Lower leg skin (tissue), 4 donors: Measurements from ENCODE around the gene EPHA2. TPM values are rescaled to one million over a fixed set of nuclear protein-coding genes. Genes with fewer than 3 reads are reported as not detected.

Experiments
- DNase-seq, 2 donors: peaks; one replicate each; pipeline ENCODE4 v3.0.0-alpha.2; 2019; ENCODE audit warnings: low spot score in 2 of 2
- H3K4me3 ChIP-seq: fragments of 200-600 bp; sonication (generic); 2 replicates; pipeline ENCODE4 v1.5.1; 2017; ENCODE audit warnings: mild to moderate bottlenecking, low read depth; ENCODE audit not compliant: poor library complexity, severe bottlenecking
- POLR2A ChIP-seq, 2 donors: fragments of 450-650 bp; IDR thresholded peaks; one replicate each; pipeline ENCODE4 v1.6.1; 2016 to 2017; ENCODE audit warnings: antibody characterized with exemption in 2 of 2, mild to moderate bottlenecking in 1 of 2, moderate library complexity in 1 of 2
- WGBS, 2 donors: methylation state at CpG; one replicate each; pipeline ENCODE4 v1.1.5; 2018; 5-methylcytosine and 5-hydroxymethylcytosine counted together
- intact Hi-C: fragments of 100-400 bp; cut with DNase I; formaldehyde crosslinking; loops from one replicate; pipeline ENCODE4 v1.15.0; 2023; ENCODE audit warnings: low total_unique reads
- total RNA-seq, 4 donors: library from RNA; depleted of rRNA; stranded (reverse); fragments of >200 nt; gene quantifications; one replicate each; pipeline ENCODE4 v1.1.0, GENCODE V29; 2016
- TF ChIP-seq, protein P1 (sequence below), 3 donors: fragments of 450-650 bp; IDR thresholded peaks; one replicate each; pipeline ENCODE4 v1.5.1; 2016; ENCODE audit warnings: antibody characterized with exemption in 3 of 3, mild to moderate bottlenecking in 3 of 3, moderate library complexity in 2 of 3

EPHA2 gene
- 10 to 100 TPM; 63.6 to 83.8 (median 68.8) TPM for total RNA-seq

- peak; percentile 87 to 98 for DNase-seq
- H3K4me3 ChIP-seq: peak within 1 kb of the TSS; percentile 64
- WGBS, 2 donors: 4 to 6% methylated on average over 44 to 75 of the region's 89 CpGs
- intact Hi-C loops: no loop called here
- TF ChIP-seq POLR2A (IDR thresholded peaks at IDR 0.05): no peak
- TF ChIP-seq, protein P1, sequence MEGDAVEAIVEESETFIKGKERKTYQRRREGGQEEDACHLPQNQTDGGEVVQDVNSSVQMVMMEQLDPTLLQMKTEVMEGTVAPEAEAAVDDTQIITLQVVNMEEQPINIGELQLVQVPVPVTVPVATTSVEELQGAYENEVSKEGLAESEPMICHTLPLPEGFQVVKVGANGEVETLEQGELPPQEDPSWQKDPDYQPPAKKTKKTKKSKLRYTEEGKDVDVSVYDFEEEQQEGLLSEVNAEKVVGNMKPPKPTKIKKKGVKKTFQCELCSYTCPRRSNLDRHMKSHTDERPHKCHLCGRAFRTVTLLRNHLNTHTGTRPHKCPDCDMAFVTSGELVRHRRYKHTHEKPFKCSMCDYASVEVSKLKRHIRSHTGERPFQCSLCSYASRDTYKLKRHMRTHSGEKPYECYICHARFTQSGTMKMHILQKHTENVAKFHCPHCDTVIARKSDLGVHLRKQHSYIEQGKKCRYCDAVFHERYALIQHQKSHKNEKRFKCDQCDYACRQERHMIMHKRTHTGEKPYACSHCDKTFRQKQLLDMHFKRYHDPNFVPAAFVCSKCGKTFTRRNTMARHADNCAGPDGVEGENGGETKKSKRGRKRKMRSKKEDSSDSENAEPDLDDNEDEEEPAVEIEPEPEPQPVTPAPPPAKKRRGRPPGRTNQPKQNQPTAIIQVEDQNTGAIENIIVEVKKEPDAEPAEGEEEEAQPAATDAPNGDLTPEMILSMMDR (IDR thresholded peaks at IDR 0.05): no peak
Observed at GRCh38 chr1:16155537-16156410, at the start of gene EPHA2. Gene EPHA2, minus strand, starts transcription at chr1:16156069. Its CDS starts 137 bp downstream, at chr1:16155932.

- DNase-seq: no peak
- no peak overlapping the region for H3K4me3 ChIP-seq
- WGBS, 2 donors: 87 to 92% methylated on average over 9 to 11 of the region's 11 CpGs
- TF ChIP-seq, protein P1 (IDR thresholded peaks at IDR 0.05): no peak
- TF ChIP-seq POLR2A (IDR thresholded peaks at IDR 0.05): no peak
- intact Hi-C loops: no loop called here
Observed at GRCh38 chr1:16205334-16205671, 49.4 kb upstream of the EPHA2 start.

DNA sequence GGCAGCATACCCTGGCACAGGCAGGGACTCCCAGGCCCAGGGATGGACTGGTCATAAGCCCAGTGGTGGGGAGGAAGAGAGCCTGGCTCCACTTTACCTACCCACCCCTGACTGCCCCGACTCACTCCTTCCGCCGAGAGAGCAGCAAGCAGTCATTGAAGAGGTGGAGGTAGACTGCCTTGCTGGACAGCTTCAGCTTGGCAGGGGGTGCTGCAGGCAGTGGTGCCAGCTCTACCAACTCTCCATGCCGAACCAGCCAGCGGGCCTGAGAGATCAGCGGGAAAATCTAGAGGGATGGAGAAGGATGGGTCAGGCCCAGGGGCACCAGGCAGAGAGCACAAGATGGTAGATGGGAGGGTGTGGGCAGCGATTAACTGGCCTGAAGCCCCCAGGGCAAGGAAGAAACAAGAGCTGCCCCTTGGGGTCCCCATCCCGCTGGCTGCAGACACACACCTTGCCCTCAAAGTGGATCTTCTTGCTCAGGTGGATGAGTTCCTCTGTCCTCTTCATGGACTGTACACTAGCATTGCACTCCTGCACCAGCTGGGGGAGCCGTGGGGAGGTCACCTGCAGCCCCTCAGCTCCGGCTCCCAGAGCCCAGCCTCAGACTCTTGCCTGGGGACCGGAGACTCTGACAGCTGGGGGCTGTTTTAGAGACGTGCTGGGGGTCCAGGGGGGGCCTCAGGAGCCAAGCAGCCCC is 48.9 kb upstream of the EPHA2 start:
- 88 to 92% methylated on average over 11 of the region's 12 CpGs for WGBS, 2 donors
- intact Hi-C loops: no loop called here
- no peak for TF ChIP-seq POLR2A (IDR thresholded peaks at IDR 0.05)
- TF ChIP-seq, protein P1 (IDR thresholded peaks at IDR 0.05): no peak
- no peak for DNase-seq
- no peak overlapping the region for H3K4me3 ChIP-seq

- TF ChIP-seq, protein P1 (IDR thresholded peaks at IDR 0.05): no peak
- no peak for TF ChIP-seq POLR2A (IDR thresholded peaks at IDR 0.05)
- WGBS, 2 donors: 86 to 89% methylated on average over 2 of the region's 2 CpGs
- intact Hi-C loops: no loop called here
- no peak overlapping the region for H3K4me3 ChIP-seq
- DNase-seq: no peak
Observed at GRCh38 chr1:16204216-16204615, 48.3 kb upstream of the EPHA2 start.

DNA sequence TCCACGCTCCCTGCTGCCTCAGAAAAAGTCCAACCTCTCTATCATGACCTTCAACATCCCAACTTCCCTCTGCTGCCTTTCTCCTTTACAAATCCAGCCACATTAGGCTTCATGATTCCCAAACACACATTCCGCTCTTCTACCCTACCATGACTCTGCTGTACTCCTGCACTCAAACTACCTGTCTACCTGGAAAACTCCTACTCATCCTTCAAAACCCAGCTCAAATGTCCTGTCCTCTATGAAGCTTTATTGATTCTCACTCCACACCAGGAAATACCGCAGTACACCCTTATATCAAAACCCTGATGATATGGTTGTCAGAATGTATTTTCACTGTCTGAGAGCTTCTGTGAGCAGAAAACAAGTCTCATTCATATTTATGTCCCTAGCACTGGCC is 47.7 kb upstream of the EPHA2 start:
- intact Hi-C loops: no loop called here
- no peak overlapping the region for H3K4me3 ChIP-seq
- TF ChIP-seq POLR2A (IDR thresholded peaks at IDR 0.05): no peak
- TF ChIP-seq, protein P1 (IDR thresholded peaks at IDR 0.05): no peak
- no peak for DNase-seq
- WGBS, 2 donors: 32 to 67% methylated on average over 3 of the region's 3 CpGs
